OCI-LY1 (cell line): Measurements from ENCODE around the gene SLC4A7.

Experiments
- H2AFZ ChIP-seq: fragments of 200-600 bp; sonication (generic), shearing (Covaris generic); 2 replicates; pipeline ENCODE4 v1.6.0; 2014; ENCODE audit warnings: antibody characterized with exemption, mild to moderate bottlenecking, low read length
- H3F3A ChIP-seq: fragments of 200-600 bp; sonication (generic), shearing (Covaris generic); 2 replicates; pipeline ENCODE4 v1.6.0; 2014; ENCODE audit warnings: mild to moderate bottlenecking, antibody characterized with exemption, low read length, moderate library complexity; ENCODE audit not compliant: insufficient read depth
- H3K27ac ChIP-seq: fragments of 200-600 bp; sonication (generic); 2 replicates; pipeline ENCODE4 v1.5.1; 2014; ENCODE audit warnings: low read length, mixed run types, mild to moderate bottlenecking, low read depth; ENCODE audit not compliant: poor library complexity, severe bottlenecking
- H3K27me3 ChIP-seq: fragments of 200-600 bp; sonication (generic); 2 replicates; pipeline ENCODE4 v1.6.0; 2014; ENCODE audit warnings: antibody characterized with exemption, mild to moderate bottlenecking, low read length, moderate library complexity; ENCODE audit not compliant: insufficient read depth
- H3K36me3 ChIP-seq: fragments of 200-600 bp; sonication (generic); 2 replicates; pipeline ENCODE4 v1.6.1; 2014; ENCODE audit warnings: mild to moderate bottlenecking, antibody characterized with exemption, low read length, moderate library complexity, mixed read lengths; ENCODE audit not compliant: insufficient read depth
- H3K4me1 ChIP-seq: fragments of 200-600 bp; sonication (generic); 2 replicates; pipeline ENCODE4 v1.5.1; 2014; ENCODE audit warnings: mild to moderate bottlenecking, low read length, moderate library complexity; ENCODE audit not compliant: insufficient read depth, severe bottlenecking
- H3K4me2 ChIP-seq: fragments of 200-600 bp; sonication (generic), shearing (Covaris generic); 2 replicates; pipeline ENCODE4 v1.6.1; 2014; ENCODE audit warnings: low read length
- H3K4me3 ChIP-seq: fragments of 200-600 bp; sonication (generic); 2 replicates; pipeline ENCODE4 v1.5.1; 2014; ENCODE audit warnings: low read length, low read depth, mild to moderate bottlenecking, mixed read lengths; ENCODE audit not compliant: poor library complexity, severe bottlenecking
- H3K79me2 ChIP-seq: fragments of 200-600 bp; shearing (Covaris generic); 2 replicates; pipeline ENCODE4 v1.6.1; 2016; ENCODE audit warnings: mixed run types, low read length, mixed read lengths; ENCODE audit not compliant: insufficient read depth
- H3K9ac ChIP-seq: fragments of 200-600 bp; sonication (generic), shearing (Covaris generic); 2 replicates; pipeline ENCODE4 v1.6.1; 2014; ENCODE audit warnings: mild to moderate bottlenecking, low read length, mixed read lengths
- H3K9me2 ChIP-seq: fragments of 200-600 bp; sonication (generic), shearing (Covaris generic); 2 replicates; pipeline ENCODE4 v1.6.1; 2014; ENCODE audit warnings: low read depth, mild to moderate bottlenecking, low read length, mixed read lengths
- H3K9me3 ChIP-seq: fragments of 200-600 bp; shearing (Covaris generic); 2 replicates; pipeline ENCODE4 v1.6.1; 2014; ENCODE audit warnings: low read length, mixed read lengths
- H4K20me1 ChIP-seq: fragments of 200-600 bp; sonication (generic), shearing (Covaris generic); 2 replicates; pipeline ENCODE4 v1.6.0; 2016; ENCODE audit warnings: mild to moderate bottlenecking, low read length; ENCODE audit not compliant: insufficient read depth
- CTCF ChIP-seq: fragments of 200-600 bp; sonication (generic), shearing (Covaris generic); IDR thresholded peaks from 2 replicates; pipeline ENCODE4 v1.5.1; 2017; ENCODE audit warnings: mild to moderate bottlenecking, antibody characterized with exemption, low read length, moderate library complexity, mixed read lengths
- EZH2 ChIP-seq: fragments of 200-600 bp; sonication (generic), shearing (Covaris generic); IDR thresholded peaks from 2 replicates; pipeline ENCODE4 v1.8.0; 2017; ENCODE audit warnings: borderline replicate concordance, mixed run types, mild to moderate bottlenecking, antibody characterized with exemption, low read length, moderate library complexity, mixed read lengths

The SLC4A7 gene

GRCh38 chr3:27360113-27361078 lies 123.8 kb downstream of the SLC4A7 start:
- H3F3A ChIP-seq = no peaks in the 10 kb centered on the region
- no peaks in the 10 kb centered on the region for H3K9me2 ChIP-seq
- peak overlapping the region; percentile 43 for H3K4me2 ChIP-seq
- H3K9ac ChIP-seq = no peak overlapping the region; the same call in 1 of the 2 replicates
- no peak overlapping the region for H2AFZ ChIP-seq
- TF ChIP-seq EZH2 (no peak), CTCF (no peak)
- no peaks in the 10 kb centered on the region for H3K79me2 ChIP-seq
- H3K36me3 ChIP-seq = no peaks in the 10 kb centered on the region
- no peaks in the 10 kb centered on the region for H3K9me3 ChIP-seq
- H3K4me3 ChIP-seq = peak overlapping the region; percentile 5
- no peaks in the 10 kb centered on the region for H3K27me3 ChIP-seq
- H4K20me1 ChIP-seq = no peaks in the 10 kb centered on the region
- peaks cover 34% of the 10 kb centered on the region for H3K4me1 ChIP-seq
- H3K27ac ChIP-seq = peak overlapping the region; percentile 53

- H3K9me3 ChIP-seq = no peaks in the 10 kb centered on the region
- H3K36me3 ChIP-seq = no peaks in the 10 kb centered on the region
- H3K27ac ChIP-seq = no peak overlapping the region
- H2AFZ ChIP-seq = no peak overlapping the region
- TF ChIP-seq CTCF (no peak), EZH2 (no peak)
- no peaks in the 10 kb centered on the region for H3K79me2 ChIP-seq
- peaks cover 34% of the 10 kb centered on the region for H3K4me1 ChIP-seq
- H3K9me2 ChIP-seq = no peaks in the 10 kb centered on the region
- H3K9ac ChIP-seq = no peak overlapping the region
- H3K27me3 ChIP-seq = no peaks in the 10 kb centered on the region
- H3K4me2 ChIP-seq = no peak overlapping the region
- no peaks in the 10 kb centered on the region for H4K20me1 ChIP-seq
- H3K4me3 ChIP-seq = no peak overlapping the region
- H3F3A ChIP-seq = no peaks in the 10 kb centered on the region
These were observed 125.8 kb downstream of the SLC4A7 start for GRCh38 chr3:27358372-27358771.

- H3K4me3 ChIP-seq = no peak overlapping the region
- H3K4me1 ChIP-seq = peaks cover 34% of the 10 kb centered on the region
- no peak overlapping the region for H3K4me2 ChIP-seq
- H3K79me2 ChIP-seq = no peaks in the 10 kb centered on the region
- H3F3A ChIP-seq = no peaks in the 10 kb centered on the region
- no peaks in the 10 kb centered on the region for H4K20me1 ChIP-seq
- no peak overlapping the region for H3K9ac ChIP-seq
- peak; percentile 84 for TF ChIP-seq CTCF
- no peak for TF ChIP-seq EZH2
- H3K27me3 ChIP-seq = no peaks in the 10 kb centered on the region
- no peak overlapping the region for H2AFZ ChIP-seq
- no peaks in the 10 kb centered on the region for H3K36me3 ChIP-seq
- H3K27ac ChIP-seq = no peak overlapping the region
- H3K9me2 ChIP-seq = no peaks in the 10 kb centered on the region
- H3K9me3 ChIP-seq = no peaks in the 10 kb centered on the region
These were observed 126.4 kb downstream of the SLC4A7 start for GRCh38 chr3:27357665-27358258.
